Renal cortical epithelial cell (primary cell): ENCODE data around the gene PRDM11. TPM values are rescaled to one million over a fixed set of nuclear protein-coding genes. Genes with fewer than 3 reads are reported as not detected.
A peak's percentile ranks its signal among the peaks of the same experiment; 100 is the strongest.

ENCODE experiments used
- DNase-seq: peaks from one replicate; pipeline ENCODE4 v3.0.0-alpha.2; 2011; ENCODE audit warnings: low read depth
- total RNA-seq: library from RNA; depleted of rRNA; stranded (reverse); fragments of >200 nt; gene quantifications from 2 replicates; pipeline ENCODE4 v1.2.3, GENCODE V29; 2014

PRDM11 gene
- total RNA-seq, 1 donor from 2014 or later = 10.1 TPM

DNA sequence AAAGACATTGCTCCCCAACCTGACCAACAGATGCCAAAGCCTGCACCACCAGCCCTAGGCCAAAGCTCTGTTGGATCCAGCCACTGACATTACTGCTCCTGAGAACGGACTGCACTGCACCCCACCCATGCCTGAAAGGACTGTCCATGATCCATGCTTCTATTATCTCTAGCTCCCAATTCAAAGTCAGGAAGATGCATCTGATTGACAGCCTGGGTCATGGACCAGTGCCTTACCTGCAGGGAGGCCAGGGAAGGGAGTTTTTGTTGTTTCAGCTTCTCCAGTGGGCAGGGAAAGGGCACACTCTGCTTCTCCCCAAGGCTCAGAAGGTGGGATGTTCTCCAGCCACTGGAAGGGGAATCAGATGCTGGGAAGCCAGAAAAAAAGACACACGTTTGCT, 4.8 kb upstream of the PRDM11 start:
- no peak for DNase-seq

DNA sequence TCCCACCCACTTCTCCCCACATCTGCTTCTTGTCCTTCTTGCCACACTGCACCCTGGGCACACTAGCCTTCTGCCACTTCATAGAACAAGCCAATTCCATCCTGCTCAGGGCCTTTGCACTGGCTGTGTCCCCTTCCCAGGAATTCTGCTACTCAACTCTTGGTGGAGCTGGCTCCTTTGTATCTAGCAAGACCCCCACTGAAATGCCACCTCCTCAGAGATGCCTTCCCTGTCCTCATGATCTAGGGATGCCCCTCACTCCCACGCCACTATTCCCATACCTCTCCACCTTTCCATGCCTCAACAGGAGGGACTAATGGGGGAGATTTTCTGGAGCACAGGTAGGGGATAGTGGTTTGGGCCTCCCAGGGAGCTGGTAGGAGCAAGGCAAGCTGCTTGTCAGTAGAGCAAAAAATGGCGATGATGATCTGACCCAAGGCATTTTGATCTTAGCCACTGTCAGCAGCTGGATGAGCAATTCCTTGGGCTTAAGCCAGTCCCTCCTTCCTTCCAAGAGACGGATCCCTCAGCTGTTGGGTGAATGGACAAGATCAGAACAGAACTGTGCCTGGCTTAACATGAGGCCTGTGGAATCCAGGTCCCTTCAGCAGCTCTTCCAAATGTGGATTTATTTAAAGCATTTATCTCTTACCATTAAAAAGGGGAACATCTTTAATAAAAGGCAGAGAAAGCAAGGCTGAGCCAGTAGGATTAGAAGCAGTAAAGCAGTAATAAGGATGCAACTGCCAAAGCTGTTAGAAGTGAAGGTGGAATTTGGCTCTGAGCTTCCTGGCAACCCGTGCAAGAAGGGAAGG, 4.0 kb upstream of the PRDM11 start:
- no peak for DNase-seq

DNA sequence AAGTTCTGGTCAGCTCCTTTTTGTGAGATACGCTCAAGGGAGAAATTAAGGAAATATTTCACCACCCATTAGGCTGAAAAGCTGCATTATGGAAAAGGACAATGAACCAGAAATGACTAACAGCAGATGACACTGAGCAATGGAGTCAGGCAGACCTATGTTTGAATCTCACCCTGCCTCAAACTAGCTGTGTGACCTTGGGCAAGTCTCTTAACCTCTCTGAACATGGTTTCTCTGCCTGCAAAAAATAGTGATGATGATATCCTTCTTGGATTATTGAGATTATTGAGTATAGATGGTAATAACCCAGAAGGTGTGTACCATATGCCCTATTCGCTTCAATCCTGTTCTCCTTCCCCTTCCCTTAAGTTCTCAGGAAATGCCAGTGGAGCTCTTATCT, 2.9 kb upstream of the PRDM11 start:
- DNase-seq = no peak

DNA sequence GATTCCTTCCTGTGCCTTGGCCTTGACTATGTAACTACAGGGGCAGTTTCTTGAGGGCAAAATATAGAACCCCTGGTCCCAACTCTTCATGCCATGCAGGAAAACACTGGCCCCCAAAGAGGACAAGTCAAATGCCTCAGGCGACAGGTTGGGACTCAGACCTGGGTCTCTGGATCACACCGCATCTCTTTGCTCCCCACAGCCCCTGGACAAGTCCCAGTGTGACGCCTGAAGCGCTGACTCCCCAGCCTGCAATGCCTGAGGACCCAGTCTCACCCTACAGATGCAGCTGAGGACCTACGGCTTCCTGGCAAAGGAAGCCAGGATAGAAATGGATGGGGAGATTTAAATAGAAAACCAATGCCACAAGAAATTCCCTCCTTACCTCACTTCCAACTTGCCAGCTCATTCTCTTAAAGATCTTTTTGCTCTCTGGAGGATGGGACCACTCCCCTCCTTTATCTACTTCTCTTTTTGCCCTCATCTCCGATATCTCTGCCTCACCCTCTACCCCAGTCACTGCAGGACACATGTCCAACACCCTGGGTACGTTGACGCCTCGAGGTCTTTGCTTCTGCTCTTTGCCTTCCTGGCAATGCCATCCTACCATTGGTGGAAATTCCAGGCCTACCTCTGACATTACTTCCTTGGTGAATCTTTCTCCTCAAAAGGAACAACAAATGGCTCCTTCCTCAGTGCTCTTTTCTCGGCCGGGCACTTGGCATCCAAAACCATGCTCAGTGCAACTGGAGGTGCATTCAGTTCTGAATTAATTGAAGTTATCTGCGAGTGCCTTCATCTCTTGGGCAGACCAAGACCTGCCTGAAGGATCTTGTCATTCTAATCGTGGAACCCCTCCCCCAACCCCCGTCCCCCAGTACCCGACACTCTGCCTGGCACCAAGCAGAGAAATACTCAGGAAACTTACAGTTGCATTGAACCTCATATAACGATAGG, 2.0 kb upstream of the PRDM11 start:
- DNase-seq = no peak

DNA sequence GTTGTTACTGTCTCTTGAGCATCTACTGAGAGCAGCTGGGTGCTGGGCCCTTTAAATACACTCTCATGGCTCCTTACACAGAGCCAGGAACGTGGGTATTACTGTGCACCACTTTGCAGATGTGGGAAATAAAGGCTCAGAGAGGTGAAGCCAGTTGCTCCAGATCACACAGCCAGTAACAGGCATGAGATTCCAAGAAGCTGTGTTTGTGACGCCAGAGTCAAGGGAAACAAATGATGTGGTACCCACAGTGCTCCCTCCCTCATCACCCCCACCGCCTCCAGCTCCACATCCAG, 1.4 kb upstream of the PRDM11 start:
- DNase-seq = no peak

DNA sequence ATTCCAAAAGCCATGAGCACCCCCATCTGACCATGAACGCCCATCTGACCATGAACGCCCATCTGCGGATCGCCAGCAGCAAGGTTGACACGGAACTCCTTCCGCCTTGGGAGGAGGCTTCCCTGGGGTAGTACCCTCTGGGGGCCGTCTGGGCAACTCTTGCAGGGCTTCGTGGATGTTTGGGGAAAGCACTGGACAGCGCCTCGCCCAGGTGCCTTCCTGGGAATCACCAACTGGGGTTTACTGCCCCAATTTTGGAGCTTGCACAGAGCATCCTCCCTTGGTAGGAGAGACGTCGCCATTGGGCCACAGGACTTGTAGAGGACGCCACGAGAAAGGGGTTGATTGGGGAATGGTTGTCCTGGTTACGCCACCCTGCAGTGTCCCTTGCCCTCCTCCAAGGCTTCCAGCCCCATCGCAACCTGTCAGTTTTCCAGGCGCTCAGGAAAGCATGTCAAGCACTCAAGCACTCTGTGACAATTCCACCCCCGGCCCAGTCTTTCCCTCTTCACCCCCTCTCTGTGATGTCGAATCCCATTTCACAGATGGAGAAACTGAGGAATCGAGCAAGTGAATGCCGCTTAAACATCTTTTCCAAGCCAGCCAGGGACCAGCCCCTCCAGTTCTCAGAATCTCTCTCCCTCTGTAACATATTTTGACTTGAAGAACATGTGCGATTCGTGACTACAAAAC, 914 bp upstream of the PRDM11 start:
- DNase-seq = peak; percentile 33

DNA sequence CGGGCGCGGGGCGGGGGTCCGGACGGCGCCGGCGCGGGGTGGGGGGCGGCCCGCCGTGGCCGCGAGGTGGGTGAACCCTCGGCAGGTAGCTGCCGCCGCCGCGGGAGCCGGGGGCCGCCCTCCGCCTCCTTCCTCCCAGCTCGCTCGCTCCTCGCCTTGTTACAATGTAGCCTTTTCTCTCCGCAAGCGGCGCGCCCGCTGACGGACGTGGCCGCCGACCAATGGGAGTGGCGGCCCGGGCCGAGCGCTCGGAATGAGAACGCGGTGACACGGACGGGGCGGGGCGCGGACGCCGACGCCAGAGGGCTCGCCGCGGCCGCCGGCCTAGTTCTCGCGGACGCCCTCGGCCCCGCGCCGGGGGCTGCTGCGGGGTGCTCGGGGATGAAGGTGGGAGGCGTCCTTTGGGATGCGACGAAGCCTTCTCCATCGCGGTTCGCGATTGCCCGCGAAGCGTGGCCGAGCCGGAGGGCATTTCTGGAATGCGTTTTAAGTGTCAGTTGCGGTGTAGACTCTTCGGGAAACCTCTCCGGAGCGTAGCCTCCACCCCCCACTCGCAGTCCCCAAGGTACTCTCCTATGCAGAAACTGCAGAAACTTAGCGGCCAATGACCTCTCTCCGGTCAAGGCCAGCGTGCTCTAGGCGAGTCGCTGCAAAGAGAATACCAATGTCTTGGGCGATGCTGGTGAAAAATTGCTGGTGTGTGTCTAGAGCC, 734 bp downstream of the PRDM11 start:
- peak; percentile 77 for DNase-seq

DNA sequence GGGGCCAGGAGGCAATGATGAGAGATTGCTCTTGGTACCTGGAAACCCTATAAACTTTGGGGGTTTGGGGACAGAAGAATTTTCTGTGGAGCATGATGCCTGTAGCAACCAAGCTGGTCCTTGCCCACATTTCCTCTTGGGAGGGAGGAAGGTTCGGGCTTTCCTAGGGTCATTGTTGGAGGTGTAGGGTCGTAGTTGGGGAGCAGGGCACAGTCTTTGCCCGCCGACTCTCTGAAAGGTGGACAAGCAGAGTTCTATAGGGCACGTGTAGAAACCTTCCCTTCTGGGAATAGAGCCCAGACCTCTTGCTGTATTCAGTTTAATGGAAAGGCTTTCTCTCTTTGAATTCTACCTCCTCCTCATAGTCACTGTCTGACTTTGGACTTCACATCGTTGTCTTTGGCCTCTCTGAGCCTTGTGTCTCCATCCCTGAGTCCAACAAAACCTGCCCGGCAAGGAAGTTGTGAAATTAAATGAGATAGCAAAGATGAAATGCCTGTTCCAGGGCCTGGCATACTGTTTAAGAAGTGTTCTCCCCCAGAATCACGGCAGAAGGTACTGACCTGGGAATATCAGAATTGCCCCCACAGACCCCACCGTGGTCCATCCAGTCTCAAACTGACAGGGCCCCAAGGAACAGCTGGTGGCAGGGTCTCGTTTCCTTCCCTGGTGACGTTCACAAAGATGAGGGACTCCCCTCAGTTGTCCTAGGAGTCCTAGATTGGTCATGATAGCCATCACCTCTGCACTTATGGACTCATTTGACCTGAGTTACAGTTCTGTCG, 1.6 kb downstream of the PRDM11 start:
- DNase-seq = no peak

DNA sequence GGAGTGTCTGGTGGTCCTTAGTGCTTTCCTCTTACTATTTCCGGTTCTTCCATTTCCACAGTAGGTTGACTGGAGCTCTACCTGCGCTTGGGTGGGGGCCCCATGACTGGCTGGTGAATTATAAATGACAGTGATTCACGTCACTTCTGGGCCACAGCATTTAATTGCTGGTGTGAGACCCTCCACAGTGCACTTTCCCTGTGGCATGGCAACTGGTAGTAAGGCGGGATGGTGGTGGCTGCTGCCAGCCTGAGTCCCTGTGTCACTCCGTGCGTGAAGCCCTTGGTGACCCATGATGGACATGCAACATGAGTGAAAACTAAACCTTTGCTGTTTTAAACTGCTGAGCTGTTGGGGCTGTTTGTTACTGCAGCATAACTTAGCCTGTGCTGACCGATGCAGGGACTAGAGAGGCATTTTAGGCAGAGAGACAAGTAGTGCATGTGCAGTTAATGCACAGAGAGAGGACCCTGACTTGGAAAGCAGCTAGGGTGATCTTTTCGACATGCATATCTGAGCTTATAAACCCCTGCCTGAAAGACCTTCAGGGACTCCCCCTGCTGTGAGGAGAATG, 3.1 kb downstream of the PRDM11 start:
- no peak for DNase-seq

DNA sequence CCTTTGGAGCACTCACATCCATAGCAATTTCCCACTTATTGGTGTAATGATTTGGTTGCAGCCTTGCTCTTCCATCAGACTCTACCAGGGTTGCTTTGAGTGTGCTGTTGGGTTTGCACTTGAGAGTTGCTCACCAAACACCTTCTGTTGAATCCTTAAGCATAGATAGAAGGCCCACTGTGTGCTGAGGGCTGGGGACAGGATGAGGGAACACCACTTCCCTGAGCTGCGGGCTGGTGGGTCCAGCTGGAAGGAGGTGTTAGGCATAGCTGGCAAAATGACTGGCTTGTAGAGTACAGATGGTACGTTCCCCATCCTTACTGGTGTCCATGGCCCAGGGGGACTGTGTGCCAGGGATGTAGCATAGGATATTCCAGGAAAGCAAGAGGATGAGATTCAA, 3.9 kb downstream of the PRDM11 start:
- no peak for DNase-seq

DNA sequence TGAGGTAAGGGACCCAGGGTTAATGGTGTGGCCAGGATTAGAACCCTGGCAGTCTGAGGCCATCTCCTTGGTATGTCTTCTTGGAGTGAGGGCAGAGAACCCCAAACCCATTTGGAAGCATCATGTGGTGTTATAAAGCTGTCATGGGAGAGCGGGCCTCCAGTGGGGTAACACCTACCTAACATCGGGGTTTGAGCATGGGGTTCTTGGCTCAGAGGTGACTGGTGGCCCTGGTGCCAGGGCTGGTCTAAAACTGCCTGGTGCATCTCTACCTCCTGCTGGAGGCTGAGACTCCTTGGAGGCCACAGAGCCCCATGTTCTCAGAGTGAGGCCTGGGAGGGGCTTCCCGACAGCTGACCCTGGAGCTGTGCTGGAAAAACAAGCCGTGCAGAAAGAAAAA, 4.5 kb downstream of the PRDM11 start:
- no peak for DNase-seq

DNA sequence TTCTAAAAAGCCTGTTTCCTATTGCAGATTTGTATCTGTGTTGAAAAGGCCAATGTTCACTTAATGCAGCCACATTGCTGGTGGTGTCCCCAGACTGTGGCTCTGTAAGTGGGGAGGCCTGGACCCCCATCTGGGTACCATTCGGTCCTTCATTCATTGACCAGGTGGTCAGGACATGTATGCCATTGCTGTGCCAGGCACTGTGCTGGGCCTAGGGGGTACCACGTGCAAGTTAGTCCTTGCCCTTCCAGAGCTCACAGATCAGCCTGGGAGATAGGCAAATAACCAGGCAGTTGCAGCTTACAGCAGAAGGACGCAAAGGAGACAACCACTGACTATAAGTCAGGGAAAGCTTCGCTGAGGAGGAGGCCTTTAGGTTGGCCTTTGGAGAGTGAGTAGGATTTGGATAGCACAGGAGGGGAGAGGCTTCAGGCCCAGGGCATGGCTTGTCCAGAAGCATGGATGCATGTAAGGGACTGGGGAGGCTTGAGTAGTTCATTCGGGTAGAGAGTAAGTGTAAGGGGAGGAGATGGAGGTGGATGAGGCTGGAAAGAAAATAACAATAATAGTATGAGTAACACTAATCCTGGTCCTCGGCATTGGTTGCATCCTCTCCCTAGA, 5.0 kb downstream of the PRDM11 start:
- no peak for DNase-seq

DNA sequence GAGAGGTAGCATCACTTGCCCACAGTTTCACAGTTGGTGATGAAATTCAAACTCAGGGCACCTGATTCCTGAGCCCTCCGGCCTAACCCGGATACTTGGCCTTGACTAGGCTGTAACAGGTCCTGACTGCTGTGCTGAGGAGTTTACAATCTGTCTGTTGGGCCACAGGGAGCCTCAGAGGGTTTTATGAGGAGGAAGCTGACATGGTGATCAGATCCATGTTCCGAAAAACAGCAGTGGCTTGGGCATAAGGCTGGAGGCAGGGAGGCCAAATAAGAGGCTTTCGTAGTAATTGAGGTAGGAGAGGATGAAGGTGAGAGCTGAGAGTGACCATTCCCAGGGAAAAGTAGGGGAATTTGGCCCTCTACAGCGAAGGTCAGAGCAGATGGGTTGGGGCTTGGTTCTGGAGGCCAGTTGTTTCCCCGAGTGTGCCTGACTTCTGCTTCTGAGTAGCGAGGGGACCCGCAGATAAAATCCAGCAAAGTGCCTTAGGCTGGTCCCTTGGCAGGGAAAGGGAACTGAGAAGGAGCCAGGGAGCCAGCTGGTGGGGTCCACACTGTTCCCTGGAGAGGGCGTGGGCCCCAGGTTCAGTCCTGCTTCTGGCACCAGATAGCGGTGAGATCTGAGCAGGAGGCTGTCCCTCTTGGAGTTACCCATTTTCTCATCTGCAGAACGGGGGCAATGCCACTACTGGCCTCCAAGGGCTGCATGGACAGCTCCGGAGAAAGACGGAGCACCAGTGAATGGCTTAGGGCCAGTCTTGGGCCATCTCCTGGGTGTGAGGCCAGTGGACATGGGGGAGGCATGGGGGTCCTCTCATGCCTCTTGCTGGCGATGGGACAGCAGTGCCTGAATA, 6.5 kb downstream of the PRDM11 start:
- no peak for DNase-seq

DNA sequence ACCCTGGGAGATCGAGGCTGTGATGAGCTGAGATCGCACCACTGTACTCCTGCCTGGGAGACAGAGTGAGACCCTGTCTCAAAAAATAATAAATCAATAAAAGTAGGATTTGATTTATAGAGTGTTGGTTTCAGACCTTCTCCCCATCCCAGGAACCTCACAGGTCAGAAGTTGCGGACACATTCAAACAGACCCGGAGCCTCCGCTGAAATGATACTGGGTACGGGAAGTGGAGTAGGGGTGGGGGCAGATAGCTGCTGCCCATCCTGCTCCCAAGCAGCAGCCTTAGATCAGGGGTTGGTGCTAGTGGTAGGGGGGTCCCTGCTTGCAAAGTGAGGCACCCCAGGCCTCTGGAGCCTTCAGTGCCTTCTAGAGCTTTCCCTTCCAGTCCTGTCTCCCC, 7.8 kb downstream of the PRDM11 start:
- DNase-seq = no peak

DNA sequence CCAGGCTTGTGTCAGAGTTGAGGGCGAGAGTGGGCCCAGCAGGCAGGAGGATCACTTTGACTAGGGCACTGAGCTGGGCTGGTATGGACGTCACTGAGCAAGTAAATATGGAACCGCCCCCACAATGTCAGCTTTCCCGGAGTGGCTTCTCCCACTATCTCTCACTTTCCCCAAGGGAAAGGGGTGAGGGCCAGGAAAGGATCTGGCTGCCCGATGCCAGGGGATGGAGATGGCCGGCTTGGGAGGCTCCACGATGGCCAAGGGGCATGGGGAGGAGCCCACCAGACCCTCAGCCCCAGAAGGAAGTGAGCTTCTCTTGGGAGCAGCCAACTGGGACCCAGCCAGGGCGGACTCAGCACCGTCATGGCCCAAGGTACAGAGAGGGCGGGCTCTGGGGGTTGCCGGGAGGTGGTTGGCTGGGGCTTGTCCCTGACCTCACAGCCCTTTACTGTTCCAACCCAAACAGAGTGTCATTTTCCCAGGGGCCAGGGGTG, 8.7 kb downstream of the PRDM11 start:
- DNase-seq = no peak

DNA sequence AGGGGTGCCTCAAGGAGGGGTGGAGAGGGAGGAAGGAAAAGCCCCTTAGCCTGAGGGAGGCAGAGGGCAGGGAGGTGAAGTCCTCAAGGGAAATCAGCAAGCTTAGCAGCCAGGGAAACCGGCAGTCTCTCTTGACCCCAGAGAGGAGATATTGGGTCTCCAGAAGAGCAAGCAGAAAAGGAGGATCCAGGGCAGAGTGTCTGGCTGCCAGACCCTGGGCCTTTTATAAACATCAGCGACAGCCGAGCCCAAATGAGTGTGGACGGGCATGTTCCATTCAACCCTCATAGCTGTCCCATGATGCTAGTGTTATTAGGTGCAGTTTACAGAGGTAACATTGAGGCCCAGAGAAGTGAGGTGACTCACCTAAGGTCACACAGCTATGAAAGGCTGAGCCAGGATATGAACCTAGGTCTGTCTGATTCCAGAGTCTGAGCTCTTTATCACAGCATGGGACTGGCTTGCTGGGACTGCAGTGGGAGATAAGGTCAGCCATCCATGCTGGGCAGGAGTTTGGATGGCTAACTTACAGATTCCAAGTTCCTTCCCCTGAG, 9.3 kb downstream of the PRDM11 start:
- DNase-seq = no peak

DNA sequence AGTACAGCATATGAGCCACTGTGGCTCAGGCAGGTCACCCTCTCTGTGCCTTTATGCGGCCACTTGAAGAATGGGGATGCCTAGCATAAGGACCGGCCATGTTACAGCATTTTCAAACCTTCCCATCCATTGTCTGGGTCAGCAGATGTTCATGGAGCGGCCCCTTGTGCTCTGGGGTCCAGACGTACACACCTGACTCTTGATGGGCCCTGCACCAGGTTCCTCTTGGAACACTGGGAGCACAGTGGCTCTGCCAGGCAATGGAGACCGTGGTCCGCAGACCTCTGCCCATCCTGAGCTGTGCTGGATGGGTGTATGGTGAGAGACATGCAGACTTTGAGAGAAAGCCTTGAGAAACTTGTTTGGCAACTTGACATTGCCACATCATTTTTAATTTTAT, 9.8 kb downstream of the PRDM11 start:
- no peak for DNase-seq

DNA sequence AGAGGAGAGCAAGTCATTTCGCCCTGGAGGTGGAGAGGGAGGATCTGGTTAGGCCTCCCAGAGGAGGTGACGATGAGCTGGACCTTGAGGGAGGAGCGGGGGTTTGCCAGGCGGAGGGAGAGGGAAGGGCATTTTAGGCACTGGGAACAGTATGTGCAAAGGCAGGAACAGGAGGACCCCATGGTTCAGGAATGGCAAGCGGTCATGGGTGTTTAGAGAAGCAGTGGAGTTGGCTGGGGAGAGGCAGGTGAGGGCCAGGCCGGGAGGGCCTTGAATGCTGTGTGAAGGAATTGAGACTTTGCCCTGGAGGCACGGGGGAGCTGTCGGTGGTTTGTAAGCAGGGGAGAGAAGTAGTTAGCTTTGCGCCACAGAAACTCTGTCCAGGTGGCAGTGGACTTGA, 10.3 kb downstream of the PRDM11 start:
- no peak for DNase-seq
